Thoracic aorta (tissue), 2 donors: ENCODE measurements around the gene TNFRSF12A. TPM values are rescaled to one million over a fixed set of nuclear protein-coding genes. Genes with fewer than 3 reads are reported as not detected.
A peak's percentile ranks its signal among the peaks of the same experiment; 100 is the strongest.
"Not testable (repeated sequence)": the region's sequence is repeated elsewhere in the genome, so short reads cannot be mapped to it uniquely, and the experiment has no call there.

Experiments used
- ATAC-seq: fragments of 150-250 bp; one replicate; pipeline ENCODE4 v1.8.0; 2017; ENCODE audit warnings: low read depth; ENCODE audit not compliant: insufficient number of reproducible peaks, low FRiP score
- DNase-seq: peaks from one replicate; pipeline ENCODE4 v3.0.0-alpha.2; 2020; ENCODE audit warnings: low spot score
- H3K27ac ChIP-seq, 2 donors: fragments of 200-600 bp; sonication (generic); 1 replicate in 1 of 2; 2 replicates in 1 of 2; pipeline ENCODE4 v1.5.1; 2016; ENCODE audit warnings: mild to moderate bottlenecking in 2 of 2, moderate library complexity in 2 of 2
- H3K27me3 ChIP-seq: fragments of 200-600 bp; sonication (generic); replicated peaks from 2 replicates; pipeline ENCODE4 v1.6.0; 2016; ENCODE audit warnings: mild to moderate bottlenecking; ENCODE audit not compliant: insufficient read depth
- H3K36me3 ChIP-seq: fragments of 200-600 bp; sonication (generic); one replicate; pipeline ENCODE4 v1.5.1; 2016
- H3K4me1 ChIP-seq, 2 donors: fragments of 200-600 bp; sonication (generic); 1 replicate in 1 of 2; 2 replicates in 1 of 2; pipeline versions ENCODE4 v1.5.1 to v1.6.0; 2016; ENCODE audit warnings: low read depth in 2 of 2, mild to moderate bottlenecking in 1 of 2; ENCODE audit not compliant: control insufficient read depth in 1 of 2
- H3K4me3 ChIP-seq: fragments of 200-600 bp; sonication (generic); 2 replicates; pipeline ENCODE4 v1.5.1; 2016; ENCODE audit warnings: mild to moderate bottlenecking
- H3K9me3 ChIP-seq: fragments of 200-600 bp; sonication (generic); 2 replicates; pipeline ENCODE4 v1.5.1; 2016
- total RNA-seq, 2 donors: library from RNA; depleted of rRNA; stranded (reverse); fragments of >200 nt; gene quantifications; one replicate each; pipeline versions ENCODE4 v1.1.0 to v1.2.3, GENCODE V29; 2016
- TF ChIP-seq, protein P1 (sequence below): fragments of 200-600 bp; sonication (generic); IDR thresholded peaks from one replicate; pipeline ENCODE4 v1.5.1; 2019; ENCODE audit warnings: antibody characterized with exemption

Gene TNFRSF12A
- total RNA-seq, 2 donors from 2014 or later, result 274 to 461 TPM

GRCh38 chr16:3065069-3065741 lies 45.0 kb downstream of the TNFRSF12A start, which contains the start of gene IL32:
Gene IL32, plus strand, starts transcription at chr16:3065640. Its CDS starts 172 bp downstream, at chr16:3065812.
- ATAC-seq, result peak; percentile 71
- Histone ChIP-seq H3K9me3 (no peaks in the 10 kb centered on the region), H3K27me3 (no peaks in the 10 kb centered on the region), H3K4me1 (peaks cover 11 to 25% of the 10 kb centered on the region in 2 donors), H3K4me3 (peak within 1 kb of the TSS; percentile 64), H3K36me3 (no peaks in the 10 kb centered on the region), H3K27ac (peak within 1 kb of the TSS in 1 of 2 donors; percentile 14)
- TF ChIP-seq, protein P1, sequence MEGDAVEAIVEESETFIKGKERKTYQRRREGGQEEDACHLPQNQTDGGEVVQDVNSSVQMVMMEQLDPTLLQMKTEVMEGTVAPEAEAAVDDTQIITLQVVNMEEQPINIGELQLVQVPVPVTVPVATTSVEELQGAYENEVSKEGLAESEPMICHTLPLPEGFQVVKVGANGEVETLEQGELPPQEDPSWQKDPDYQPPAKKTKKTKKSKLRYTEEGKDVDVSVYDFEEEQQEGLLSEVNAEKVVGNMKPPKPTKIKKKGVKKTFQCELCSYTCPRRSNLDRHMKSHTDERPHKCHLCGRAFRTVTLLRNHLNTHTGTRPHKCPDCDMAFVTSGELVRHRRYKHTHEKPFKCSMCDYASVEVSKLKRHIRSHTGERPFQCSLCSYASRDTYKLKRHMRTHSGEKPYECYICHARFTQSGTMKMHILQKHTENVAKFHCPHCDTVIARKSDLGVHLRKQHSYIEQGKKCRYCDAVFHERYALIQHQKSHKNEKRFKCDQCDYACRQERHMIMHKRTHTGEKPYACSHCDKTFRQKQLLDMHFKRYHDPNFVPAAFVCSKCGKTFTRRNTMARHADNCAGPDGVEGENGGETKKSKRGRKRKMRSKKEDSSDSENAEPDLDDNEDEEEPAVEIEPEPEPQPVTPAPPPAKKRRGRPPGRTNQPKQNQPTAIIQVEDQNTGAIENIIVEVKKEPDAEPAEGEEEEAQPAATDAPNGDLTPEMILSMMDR, result no peak
- DNase-seq, result no peak

DNA sequence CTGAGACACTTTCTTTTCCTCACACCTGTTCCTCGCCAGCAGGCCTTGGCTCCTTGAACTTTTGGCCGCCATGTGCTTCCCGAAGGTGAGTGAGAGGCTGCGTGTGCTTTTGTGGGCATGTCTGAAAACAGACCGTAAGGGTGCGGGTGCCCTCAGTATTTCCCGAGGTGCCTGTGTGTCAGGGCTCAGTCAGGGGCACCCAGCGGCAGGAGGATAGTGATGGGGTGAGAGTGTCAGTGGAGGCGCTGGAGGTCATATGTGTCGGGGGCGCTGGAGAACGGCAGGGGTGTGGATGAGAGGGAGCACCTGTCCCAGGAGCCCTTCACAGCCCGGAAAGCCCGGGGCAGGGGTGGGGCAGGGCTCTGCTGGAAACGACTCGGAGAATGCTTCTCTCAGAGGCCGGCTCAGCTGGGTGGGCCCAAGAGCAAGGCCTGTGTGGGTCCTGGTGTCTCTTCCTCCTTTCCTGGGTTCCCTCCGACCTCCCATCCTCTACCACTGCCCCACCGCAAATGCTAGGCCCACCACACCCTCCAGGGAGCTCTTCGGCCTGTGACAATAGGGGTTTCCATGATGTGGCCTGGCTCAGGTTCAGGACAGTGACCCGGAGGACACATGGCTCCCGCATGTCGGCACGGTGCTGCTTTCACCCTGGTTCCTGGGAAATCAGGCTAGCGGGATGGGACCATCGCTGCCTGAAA lies 45.7 kb downstream of the TNFRSF12A start:
- Histone ChIP-seq H3K9me3 (no peaks in the 10 kb centered on the region), H3K4me1 (peaks cover 11 to 23% of the 10 kb centered on the region in 2 donors), H3K36me3 (no peaks in the 10 kb centered on the region), H3K4me3 (peak overlapping the region; percentile 64), H3K27me3 (no peaks in the 10 kb centered on the region), H3K27ac (peak overlapping the region in 1 of 2 donors; percentile 14)
- no peak for ATAC-seq
- DNase-seq, result no peak
- TF ChIP-seq, protein P1, result no peak

- Histone ChIP-seq H3K27ac (no peak overlapping the region), H3K4me3 (peak overlapping the region; percentile 64), H3K4me1 (peaks cover 11 to 23% of the 10 kb centered on the region in 2 donors), H3K27me3 (no peaks in the 10 kb centered on the region), H3K9me3 (no peaks in the 10 kb centered on the region), H3K36me3 (no peaks in the 10 kb centered on the region)
- TF ChIP-seq, protein P1, result no peak
- DNase-seq, result no peak
- ATAC-seq, result no peak
These were observed 46.2 kb downstream of the TNFRSF12A start for GRCh38 chr16:3066440-3066748.

DNA sequence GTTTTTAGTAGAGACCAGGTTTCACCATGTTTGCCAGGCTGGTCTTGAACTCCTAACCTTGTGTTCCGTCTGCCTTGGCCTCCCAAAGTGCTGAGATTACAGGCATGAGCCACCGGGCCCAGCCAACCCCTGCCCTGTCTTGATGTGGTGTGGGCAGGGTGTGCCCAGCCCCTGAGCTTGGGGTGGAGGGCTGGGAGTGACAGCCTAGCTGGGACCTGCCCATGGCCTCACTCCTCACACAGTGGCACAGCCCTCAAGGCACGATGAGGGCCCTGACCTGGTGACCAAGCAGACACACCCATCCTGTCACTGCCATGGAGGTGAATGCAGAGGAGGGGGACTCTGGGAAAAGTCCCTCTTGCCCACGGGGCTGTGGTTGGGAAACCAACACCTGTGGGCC lies 48.3 kb downstream of the TNFRSF12A start:
- ATAC-seq, result no peak
- TF ChIP-seq, protein P1, result no peak

GRCh38 chr16:3069146-3069545 lies 49.0 kb downstream of the TNFRSF12A start:
- H3K36me3 ChIP-seq, H3K27me3 ChIP-seq, H3K9me3 ChIP-seq, H3K27ac ChIP-seq, ATAC-seq, DNase-seq, H3K4me3 ChIP-seq: not testable (repeated sequence)
- peaks cover 11 to 23% of the 10 kb centered on the region in 2 donors for H3K4me1 ChIP-seq

More for the DNA sequence above, 48.3 kb downstream of the TNFRSF12A start:
- Histone ChIP-seq H3K27ac (no peak overlapping the region), H3K9me3 (no peaks in the 10 kb centered on the region), H3K27me3 (no peaks in the 10 kb centered on the region), H3K4me3 (no peak overlapping the region), H3K36me3 (no peaks in the 10 kb centered on the region), H3K4me1 (peaks cover 11 to 23% of the 10 kb centered on the region in 2 donors)
- no peak for DNase-seq
